GM23248 (cell line): ENCODE measurements around the gene FXR2. TPM values are rescaled to one million over a fixed set of nuclear protein-coding genes. Genes with fewer than 3 reads are reported as not detected.

Experiments
- DNase-seq: peaks from one replicate; pipeline ENCODE4 v3.0.0-alpha.2; 2015
- H2AFZ ChIP-seq: fragments of 200-600 bp; sonication (generic); 2 replicates; pipeline ENCODE4 v1.6.1; 2016; ENCODE audit warnings: antibody characterized with exemption
- H3F3A ChIP-seq: fragments of 200-600 bp; sonication (generic); 2 replicates; pipeline ENCODE4 v1.6.1; 2016; ENCODE audit warnings: mild to moderate bottlenecking, antibody characterized with exemption, mixed run types; ENCODE audit not compliant: insufficient read depth
- H3K27ac ChIP-seq: fragments of 200-600 bp; sonication (generic); 2 replicates; pipeline ENCODE4 v1.5.1; 2016; ENCODE audit warnings: mild to moderate bottlenecking
- H3K27me3 ChIP-seq: fragments of 200-600 bp; sonication (generic); replicated peaks from 2 replicates; pipeline ENCODE4 v1.6.1; 2016; ENCODE audit warnings: mild to moderate bottlenecking; ENCODE audit not compliant: insufficient read depth
- H3K36me3 ChIP-seq: fragments of 200-600 bp; sonication (generic); 2 replicates; pipeline ENCODE4 v1.6.1; 2016; ENCODE audit warnings: low read depth, mild to moderate bottlenecking
- H3K4me1 ChIP-seq: fragments of 200-600 bp; sonication (generic); 2 replicates; pipeline ENCODE4 v1.6.1; 2016; ENCODE audit warnings: mild to moderate bottlenecking; ENCODE audit not compliant: insufficient read depth
- H3K4me2 ChIP-seq: fragments of 200-600 bp; sonication (generic); one replicate; pipeline ENCODE4 v1.6.1; 2016; ENCODE audit warnings: mild to moderate bottlenecking; ENCODE audit not compliant: unreplicated experiment
- H3K4me3 ChIP-seq: fragments of 200-600 bp; sonication (generic); 2 replicates; pipeline ENCODE4 v1.5.1; 2016; ENCODE audit warnings: mild to moderate bottlenecking
- H3K79me2 ChIP-seq: fragments of 200-600 bp; sonication (generic); 2 replicates; pipeline ENCODE4 v1.6.1; 2016; ENCODE audit warnings: mild to moderate bottlenecking; ENCODE audit not compliant: insufficient read depth
- H3K9ac ChIP-seq: fragments of 200-600 bp; sonication (generic); 2 replicates; pipeline ENCODE4 v1.6.1; 2016; ENCODE audit warnings: mild to moderate bottlenecking
- H3K9me2 ChIP-seq: fragments of 200-600 bp; sonication (generic); 2 replicates; pipeline ENCODE4 v1.6.1; 2016; ENCODE audit warnings: mixed run types, mild to moderate bottlenecking, moderate library complexity; ENCODE audit not compliant: insufficient read depth
- H3K9me3 ChIP-seq: fragments of 200-600 bp; sonication (generic); one replicate; pipeline ENCODE4 v1.6.1; 2017; ENCODE audit warnings: low read depth
- H4K20me1 ChIP-seq: fragments of 200-600 bp; sonication (generic); 2 replicates; pipeline ENCODE4 v1.6.0; 2016; ENCODE audit not compliant: insufficient read depth
- EZH2 ChIP-seq: fragments of 200-600 bp; sonication (generic); IDR thresholded peaks from 2 replicates; pipeline ENCODE4 v1.6.1; 2018; ENCODE audit warnings: antibody characterized with exemption, mild to moderate bottlenecking; ENCODE audit not compliant: insufficient read depth, poor library complexity, severe bottlenecking
- EZH2phosphoT487 ChIP-seq: fragments of 200-600 bp; sonication (generic); IDR thresholded peaks from 2 replicates; pipeline ENCODE4 v1.6.1; 2018; ENCODE audit warnings: antibody characterized with exemption, moderate library complexity, mild to moderate bottlenecking, low read depth; ENCODE audit not compliant: insufficient read depth
- WGBS, 2 experiments: methylation state at CpG; one replicate each; pipeline ENCODE4 v1.1.6; 2015 to 2017; ENCODE audit warnings: low lambda C conversion rate in 2 of 2, low coverage in 1 of 2; ENCODE audit errors: missing lambda C conversion rate in 2 of 2; 5-methylcytosine and 5-hydroxymethylcytosine counted together
- in situ Hi-C: fragments of 300-500 bp; cut with MboI; formaldehyde crosslinking; loops from 2 replicates; pipeline ENCODE4 v1.15.0; 2020
- polyA plus RNA-seq: library from polyadenylated mRNA; unstranded; fragments of >200 nt; fragmentation: Nextera tagmentation; extraction: Ambion mirVana; gene quantifications from 2 replicates; pipeline ENCODE4 v1.2.1, GENCODE V29; 2016
- total RNA-seq: library from RNA; depleted of rRNA; stranded (reverse); fragments of >200 nt; shearing (Covaris generic); gene quantifications from 2 replicates; pipeline ENCODE4 v1.2.3, GENCODE V29; 2014

FXR2 gene
- total and polyA plus RNA-seq, 2 experiments from 2014 or later = 10.9 to 57.1 TPM

DNA sequence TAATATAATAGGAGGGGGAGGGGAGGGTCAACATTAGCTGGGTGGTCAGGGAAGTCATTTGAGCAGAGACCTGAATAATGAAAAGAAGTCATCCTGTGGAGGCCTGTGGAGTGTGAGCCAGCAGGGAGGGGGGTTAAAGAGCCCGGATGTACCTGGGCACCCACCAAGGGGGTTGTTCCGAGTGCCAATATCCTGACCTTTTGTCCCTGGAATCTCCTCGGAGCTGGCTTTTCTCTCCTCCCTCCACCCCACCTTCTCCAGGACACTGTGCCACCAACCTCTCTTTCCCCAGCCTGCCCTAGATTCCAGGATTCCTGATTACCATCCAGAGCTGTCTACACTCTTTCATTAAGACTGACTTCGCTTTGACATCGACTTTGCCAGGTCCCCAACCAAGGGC is 21.5 kb upstream of the FXR2 start:
- 56 to 61% methylated on average over 5 of the region's 5 CpGs for WGBS, 2 experiments
- Histone ChIP-seq H4K20me1 (no peaks in the 10 kb centered on the region), H3K4me3 (no peak overlapping the region), H3K4me1 (no peaks in the 10 kb centered on the region), H3F3A (no peaks in the 10 kb centered on the region), H3K27ac (no peak overlapping the region), H3K27me3 (no peaks in the 10 kb centered on the region), H3K79me2 (no peaks in the 10 kb centered on the region), H2AFZ (no peak overlapping the region), H3K36me3 (no peaks in the 10 kb centered on the region), H3K4me2 (no peak overlapping the region), H3K9ac (no peak overlapping the region), H3K9me3 (no peaks in the 10 kb centered on the region), H3K9me2 (no peaks in the 10 kb centered on the region)
- no peak for TF ChIP-seq EZH2
- TF ChIP-seq EZH2phosphoT487 = no peak
- in situ Hi-C loops = loop anchor here (10.0 kb wide), 1 partner anchor 149 kb away; no protein-coding TSS in a partner anchor
- DNase-seq = no peak

DNA sequence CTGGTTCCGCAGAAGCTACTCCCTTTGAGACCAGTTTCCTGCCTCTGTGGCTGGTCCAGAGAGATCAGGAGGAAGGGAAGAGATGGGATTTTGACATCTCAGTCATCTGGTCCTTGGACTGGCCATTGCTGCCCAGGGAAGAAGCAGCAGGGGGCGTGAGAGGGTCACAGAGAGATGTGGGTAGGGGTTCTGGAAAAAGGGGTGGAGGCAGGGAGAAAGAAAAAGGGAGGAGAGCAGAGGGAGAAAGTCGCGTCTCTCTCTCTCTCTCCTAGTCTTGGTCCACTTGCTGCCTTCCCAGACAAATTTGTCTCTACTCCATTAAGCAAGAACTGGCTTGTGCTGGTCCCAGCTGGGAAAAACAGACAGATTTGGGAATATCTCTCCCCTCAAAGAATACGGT is 19.7 kb upstream of the FXR2 start:
- H3K9me2 ChIP-seq = no peaks in the 10 kb centered on the region
- DNase-seq = peak; percentile 54

DNA sequence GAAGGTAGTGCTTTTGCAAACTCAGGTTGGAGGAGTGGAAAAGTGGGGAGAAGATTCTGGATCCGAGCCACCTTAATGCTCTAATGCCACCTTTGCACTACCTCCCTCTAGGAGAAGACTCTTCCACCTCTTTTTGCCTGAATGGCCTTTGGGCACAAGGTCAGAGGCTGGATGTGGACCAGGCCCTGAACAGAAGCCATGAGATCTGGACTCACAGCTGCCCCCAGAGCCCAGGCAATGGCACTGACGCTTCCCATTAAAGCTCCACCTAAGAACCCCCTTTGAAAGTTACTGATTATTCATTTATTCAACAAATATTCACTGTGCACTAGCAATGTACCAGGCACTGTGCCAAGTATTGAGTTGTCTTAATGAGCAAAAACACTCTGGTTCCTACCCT is 18.4 kb upstream of the FXR2 start:
- in situ Hi-C loops = loop anchor here (10.0 kb wide), 1 partner anchor 152 kb away; no protein-coding TSS in a partner anchor
- TF ChIP-seq EZH2phosphoT487 = no peak
- no peak for TF ChIP-seq EZH2
- Histone ChIP-seq H3K79me2 (no peaks in the 10 kb centered on the region), H3K27ac (no peak overlapping the region), H3K4me1 (no peaks in the 10 kb centered on the region), H3K9me2 (no peaks in the 10 kb centered on the region), H3K4me2 (no peak overlapping the region), H3F3A (no peaks in the 10 kb centered on the region), H3K27me3 (no peaks in the 10 kb centered on the region), H3K9ac (0 out of 2 replicates have a peak overlapping the region, but pooled peaks have one; percentile 41), H3K36me3 (no peaks in the 10 kb centered on the region), H3K4me3 (no peak overlapping the region), H2AFZ (no peak overlapping the region), H4K20me1 (no peaks in the 10 kb centered on the region), H3K9me3 (no peaks in the 10 kb centered on the region)
- no peak for DNase-seq
- WGBS, 2 experiments = 54 to 70% methylated on average over 2 of the region's 2 CpGs

More for the DNA sequence above, 19.7 kb upstream of the FXR2 start:
- Histone ChIP-seq H3K9ac (no peak overlapping the region), H3K27me3 (no peaks in the 10 kb centered on the region), H3F3A (no peaks in the 10 kb centered on the region), H3K36me3 (no peaks in the 10 kb centered on the region), H3K9me3 (no peaks in the 10 kb centered on the region), H2AFZ (no peak overlapping the region), H3K4me2 (no peak overlapping the region), H3K4me3 (no peak overlapping the region), H3K79me2 (no peaks in the 10 kb centered on the region), H4K20me1 (no peaks in the 10 kb centered on the region), H3K27ac (no peak overlapping the region), H3K4me1 (no peaks in the 10 kb centered on the region)
- TF ChIP-seq EZH2phosphoT487 (no peak), EZH2 (no peak)
- 14 to 15% methylated on average over 5 of the region's 5 CpGs for WGBS, 2 experiments
- in situ Hi-C loops = loop anchor here (10.0 kb wide), 1 partner anchor 150 kb away; no protein-coding TSS in a partner anchor

DNA sequence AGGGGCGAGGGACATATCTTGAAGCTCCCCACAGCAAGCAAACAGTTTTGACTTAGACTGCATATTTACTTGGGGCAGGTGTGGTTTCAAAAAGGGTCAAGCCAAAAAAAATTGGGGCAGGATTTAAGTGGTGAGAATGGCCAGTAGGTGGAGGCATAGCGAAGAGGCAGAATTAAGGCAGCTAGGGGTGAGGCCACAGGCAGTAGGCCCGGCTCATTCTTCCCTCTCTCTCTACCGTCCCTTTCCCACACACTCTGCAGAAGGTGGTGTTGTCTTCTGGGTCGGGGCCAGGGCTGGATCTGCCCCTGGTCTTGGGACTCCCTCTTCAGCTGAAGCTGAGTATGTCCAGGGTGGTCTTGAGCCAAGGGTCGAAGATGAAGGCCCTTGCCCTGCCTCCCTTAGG is 17.8 kb upstream of the FXR2 start:
- Histone ChIP-seq H3K27ac (no peak overlapping the region), H3F3A (no peaks in the 10 kb centered on the region), H3K4me1 (no peaks in the 10 kb centered on the region), H3K79me2 (no peaks in the 10 kb centered on the region), H3K4me3 (no peak overlapping the region), H4K20me1 (no peaks in the 10 kb centered on the region), H2AFZ (peak overlapping the region; percentile 80), H3K4me2 (no peak overlapping the region), H3K36me3 (no peaks in the 10 kb centered on the region), H3K9me3 (no peaks in the 10 kb centered on the region), H3K27me3 (no peaks in the 10 kb centered on the region), H3K9ac (peak overlapping the region; percentile 41; the same call in 1 of the 2 replicates), H3K9me2 (no peaks in the 10 kb centered on the region)
- DNase-seq = peak; percentile 79
- 14 to 17% methylated on average over 6 of the region's 6 CpGs for WGBS, 2 experiments
- in situ Hi-C loops = loop anchor here (10.0 kb wide), 1 partner anchor 152 kb away; no protein-coding TSS in a partner anchor
- TF ChIP-seq EZH2phosphoT487 = no peak
- no peak for TF ChIP-seq EZH2
